OCI-LY1 (cell line): Measurements from ENCODE around the gene HSPH1.
"Not testable (repeated sequence)": the region's sequence is repeated elsewhere in the genome, so short reads cannot be mapped to it uniquely, and the experiment has no call there.

ENCODE experiments used
- H2AFZ ChIP-seq: fragments of 200-600 bp; sonication (generic), shearing (Covaris generic); 2 replicates; pipeline ENCODE4 v1.6.0; 2014; ENCODE audit warnings: antibody characterized with exemption, mild to moderate bottlenecking, low read length
- H3F3A ChIP-seq: fragments of 200-600 bp; sonication (generic), shearing (Covaris generic); 2 replicates; pipeline ENCODE4 v1.6.0; 2014; ENCODE audit warnings: mild to moderate bottlenecking, antibody characterized with exemption, low read length, moderate library complexity; ENCODE audit not compliant: insufficient read depth
- H3K27ac ChIP-seq: fragments of 200-600 bp; sonication (generic); 2 replicates; pipeline ENCODE4 v1.5.1; 2014; ENCODE audit warnings: low read length, mixed run types, mild to moderate bottlenecking, low read depth; ENCODE audit not compliant: poor library complexity, severe bottlenecking
- H3K27me3 ChIP-seq: fragments of 200-600 bp; sonication (generic); 2 replicates; pipeline ENCODE4 v1.6.0; 2014; ENCODE audit warnings: antibody characterized with exemption, mild to moderate bottlenecking, low read length, moderate library complexity; ENCODE audit not compliant: insufficient read depth
- H3K36me3 ChIP-seq: fragments of 200-600 bp; sonication (generic); 2 replicates; pipeline ENCODE4 v1.6.1; 2014; ENCODE audit warnings: mild to moderate bottlenecking, antibody characterized with exemption, low read length, moderate library complexity, mixed read lengths; ENCODE audit not compliant: insufficient read depth
- H3K4me1 ChIP-seq: fragments of 200-600 bp; sonication (generic); 2 replicates; pipeline ENCODE4 v1.5.1; 2014; ENCODE audit warnings: mild to moderate bottlenecking, low read length, moderate library complexity; ENCODE audit not compliant: insufficient read depth, severe bottlenecking
- H3K4me2 ChIP-seq: fragments of 200-600 bp; sonication (generic), shearing (Covaris generic); 2 replicates; pipeline ENCODE4 v1.6.1; 2014; ENCODE audit warnings: low read length
- H3K4me3 ChIP-seq: fragments of 200-600 bp; sonication (generic); 2 replicates; pipeline ENCODE4 v1.5.1; 2014; ENCODE audit warnings: low read length, low read depth, mild to moderate bottlenecking, mixed read lengths; ENCODE audit not compliant: poor library complexity, severe bottlenecking
- H3K79me2 ChIP-seq: fragments of 200-600 bp; shearing (Covaris generic); 2 replicates; pipeline ENCODE4 v1.6.1; 2016; ENCODE audit warnings: mixed run types, low read length, mixed read lengths; ENCODE audit not compliant: insufficient read depth
- H3K9ac ChIP-seq: fragments of 200-600 bp; sonication (generic), shearing (Covaris generic); 2 replicates; pipeline ENCODE4 v1.6.1; 2014; ENCODE audit warnings: mild to moderate bottlenecking, low read length, mixed read lengths
- H3K9me2 ChIP-seq: fragments of 200-600 bp; sonication (generic), shearing (Covaris generic); 2 replicates; pipeline ENCODE4 v1.6.1; 2014; ENCODE audit warnings: low read depth, mild to moderate bottlenecking, low read length, mixed read lengths
- H3K9me3 ChIP-seq: fragments of 200-600 bp; shearing (Covaris generic); 2 replicates; pipeline ENCODE4 v1.6.1; 2014; ENCODE audit warnings: low read length, mixed read lengths
- H4K20me1 ChIP-seq: fragments of 200-600 bp; sonication (generic), shearing (Covaris generic); 2 replicates; pipeline ENCODE4 v1.6.0; 2016; ENCODE audit warnings: mild to moderate bottlenecking, low read length; ENCODE audit not compliant: insufficient read depth
- CTCF ChIP-seq: fragments of 200-600 bp; sonication (generic), shearing (Covaris generic); IDR thresholded peaks from 2 replicates; pipeline ENCODE4 v1.5.1; 2017; ENCODE audit warnings: mild to moderate bottlenecking, antibody characterized with exemption, low read length, moderate library complexity, mixed read lengths
- EZH2 ChIP-seq: fragments of 200-600 bp; sonication (generic), shearing (Covaris generic); IDR thresholded peaks from 2 replicates; pipeline ENCODE4 v1.8.0; 2017; ENCODE audit warnings: borderline replicate concordance, mixed run types, mild to moderate bottlenecking, antibody characterized with exemption, low read length, moderate library complexity, mixed read lengths

The HSPH1 gene

GRCh38 chr13:31102905-31103304 is 58.8 kb downstream of the HSPH1 start:
- H3F3A ChIP-seq = no peaks in the 10 kb centered on the region
- no peaks in the 10 kb centered on the region for H3K79me2 ChIP-seq
- no peak overlapping the region for H3K9ac ChIP-seq
- H3K4me1 ChIP-seq = no peaks in the 10 kb centered on the region
- H3K36me3 ChIP-seq = no peaks in the 10 kb centered on the region
- no peak overlapping the region for H3K4me2 ChIP-seq
- H4K20me1 ChIP-seq = no peaks in the 10 kb centered on the region
- no peak for TF ChIP-seq CTCF
- no peak for TF ChIP-seq EZH2
- H3K27ac ChIP-seq = no peak overlapping the region
- no peaks in the 10 kb centered on the region for H3K27me3 ChIP-seq
- no peaks in the 10 kb centered on the region for H3K9me2 ChIP-seq
- H3K4me3 ChIP-seq = no peak overlapping the region
- no peaks in the 10 kb centered on the region for H3K9me3 ChIP-seq
- no peak overlapping the region for H2AFZ ChIP-seq

- Histone ChIP-seq H2AFZ (no peak overlapping the region), H3K4me3 (no peak overlapping the region), H3K9me3 (no peaks in the 10 kb centered on the region), H3K79me2 (no peaks in the 10 kb centered on the region), H3K9me2 (no peaks in the 10 kb centered on the region), H4K20me1 (no peaks in the 10 kb centered on the region), H3K27ac (no peak overlapping the region), H3K4me1 (no peaks in the 10 kb centered on the region), H3K4me2 (no peak overlapping the region), H3K36me3 (no peaks in the 10 kb centered on the region), H3F3A (no peaks in the 10 kb centered on the region), H3K27me3 (no peaks in the 10 kb centered on the region; the same call in 1 of the 2 replicates), H3K9ac (no peak overlapping the region)
- TF ChIP-seq EZH2 (no peak), CTCF (no peak)
Measured at GRCh38 chr13:31101472-31102170, 60.1 kb downstream of the HSPH1 start.

GRCh38 chr13:31100721-31101120 is 61.0 kb downstream of the HSPH1 start:
- TF ChIP-seq EZH2 (no peak), CTCF (no peak)
- no peak overlapping the region for H3K4me2 ChIP-seq

GRCh38 chr13:31097911-31098434 is 63.7 kb downstream of the HSPH1 start:
- not testable (repeated sequence) for H3K9me3 ChIP-seq, H3K79me2 ChIP-seq, H3K9ac ChIP-seq, H3K27ac ChIP-seq, H3F3A ChIP-seq, H3K36me3 ChIP-seq, H4K20me1 ChIP-seq, H3K4me1 ChIP-seq, H3K4me3 ChIP-seq, H3K4me2 ChIP-seq, H3K9me2 ChIP-seq, H2AFZ ChIP-seq, H3K27me3 ChIP-seq

More at GRCh38 chr13:31100721-31101120, 61.0 kb downstream of the HSPH1 start:
- Histone ChIP-seq H3K4me1 (no peaks in the 10 kb centered on the region), H3K9me2 (no peaks in the 10 kb centered on the region), H2AFZ (no peak overlapping the region), H3K79me2 (no peaks in the 10 kb centered on the region), H3K27ac (no peak overlapping the region), H3K9me3 (no peaks in the 10 kb centered on the region), H3F3A (no peaks in the 10 kb centered on the region), H3K4me3 (no peak overlapping the region), H3K9ac (no peak overlapping the region), H3K36me3 (no peaks in the 10 kb centered on the region), H3K27me3 (no peaks in the 10 kb centered on the region; the same call in 1 of the 2 replicates), H4K20me1 (no peaks in the 10 kb centered on the region)
